ENCODE results near the gene MUC16.
"Not testable (repeated sequence)": the region's sequence is repeated elsewhere in the genome, so short reads cannot be mapped to it uniquely, and the experiment has no call there.

Gene MUC16

GRCh38 chr19:9009935-9010651 lies at the start of gene MUC16:
Gene MUC16, minus strand, starts transcription at chr19:9010409.
- Mint-ChIP-seq H3K27me3 (peaks cover 16% of the 10 kb centered on the region), H3K9me3 (peaks cover 5% of the 10 kb centered on the region), H3K4me3 (no peak within 1 kb of the TSS), H3K27ac (no peak within 1 kb of the TSS), H3K36me3 (ENCODE audit: low read depth) (no peaks in the 10 kb centered on the region), H3K4me1 (no peaks in the 10 kb centered on the region)
- ATAC-seq (peak; percentile 26), DNase-seq (no peak)

- Mint-ChIP-seq H3K9me3 (no peaks in the 10 kb centered on the region), H3K27ac (no peak overlapping the region), H3K4me1 (no peaks in the 10 kb centered on the region), H3K27me3 (peaks cover 2% of the 10 kb centered on the region), H3K36me3 (ENCODE audit: low read depth) (no peaks in the 10 kb centered on the region), H3K4me3 (no peak overlapping the region)
- DNase-seq (no peak), ATAC-seq (no peak)
These were observed 48.9 kb upstream of the MUC16 start for GRCh38 chr19:9058905-9059667.

GRCh38 chr19:9057505-9058258 lies 47.5 kb upstream of the MUC16 start:
- H3K27ac Mint-ChIP-seq, result no peak overlapping the region
- H3K27me3 Mint-ChIP-seq, result peaks cover 2% of the 10 kb centered on the region
- no peaks in the 10 kb centered on the region for H3K4me1 Mint-ChIP-seq
- H3K36me3 Mint-ChIP-seq (ENCODE audit: low read depth), result no peaks in the 10 kb centered on the region
- no peak for ATAC-seq
- no peaks in the 10 kb centered on the region for H3K9me3 Mint-ChIP-seq
- H3K4me3 Mint-ChIP-seq, result no peak overlapping the region
- DNase-seq, result no peak

- not testable (repeated sequence) for H3K4me1 Mint-ChIP-seq; ATAC-seq; H3K4me3 Mint-ChIP-seq; H3K27me3 Mint-ChIP-seq; H3K9me3 Mint-ChIP-seq; H3K27ac Mint-ChIP-seq; DNase-seq; H3K36me3 Mint-ChIP-seq (ENCODE audit: low read depth)
These were observed 45.9 kb upstream of the MUC16 start for GRCh38 chr19:9056131-9056530.

- Mint-ChIP-seq H3K4me1 (no peaks in the 10 kb centered on the region), H3K27ac (no peak overlapping the region), H3K9me3 (no peaks in the 10 kb centered on the region), H3K27me3 (peaks cover 2% of the 10 kb centered on the region), H3K36me3 (ENCODE audit: low read depth) (no peaks in the 10 kb centered on the region), H3K4me3 (no peak overlapping the region)
- ATAC-seq (no peak), DNase-seq (no peak)
These were observed 44.6 kb upstream of the MUC16 start for GRCh38 chr19:9054765-9055164.

- DNase-seq (no peak), ATAC-seq (no peak)
- H3K27me3 Mint-ChIP-seq, result peaks cover 2% of the 10 kb centered on the region
- no peaks in the 10 kb centered on the region for H3K9me3 Mint-ChIP-seq
- H3K27ac Mint-ChIP-seq, result no peak overlapping the region
- H3K4me1 Mint-ChIP-seq, result no peaks in the 10 kb centered on the region
- H3K4me3 Mint-ChIP-seq, result no peak overlapping the region
- H3K36me3 Mint-ChIP-seq (ENCODE audit: low read depth), result no peaks in the 10 kb centered on the region
These were observed 44.0 kb upstream of the MUC16 start for GRCh38 chr19:9054207-9054606.

GRCh38 chr19:9053674-9054073 lies 43.5 kb upstream of the MUC16 start:
- not testable (repeated sequence) for H3K9me3 Mint-ChIP-seq; H3K4me3 Mint-ChIP-seq; H3K4me1 Mint-ChIP-seq; H3K27me3 Mint-ChIP-seq; H3K27ac Mint-ChIP-seq; DNase-seq; ATAC-seq; H3K36me3 Mint-ChIP-seq (ENCODE audit: low read depth)

GRCh38 chr19:9052894-9053293 lies 42.7 kb upstream of the MUC16 start:
- no peaks in the 10 kb centered on the region for H3K9me3 Mint-ChIP-seq
- DNase-seq (no peak), ATAC-seq (no peak)
- H3K27me3 Mint-ChIP-seq, result peaks cover 2% of the 10 kb centered on the region
- H3K4me1 Mint-ChIP-seq, result no peaks in the 10 kb centered on the region
- no peak overlapping the region for H3K4me3 Mint-ChIP-seq
- no peak overlapping the region for H3K27ac Mint-ChIP-seq
- no peaks in the 10 kb centered on the region for H3K36me3 Mint-ChIP-seq (ENCODE audit: low read depth)

GRCh38 chr19:9046694-9047093 lies 36.5 kb upstream of the MUC16 start:
- H3K4me3 Mint-ChIP-seq, result no peak overlapping the region
- ATAC-seq, result no peak
- H3K9me3 Mint-ChIP-seq, result no peaks in the 10 kb centered on the region
- no peaks in the 10 kb centered on the region for H3K36me3 Mint-ChIP-seq (ENCODE audit: low read depth)
- H3K27me3 Mint-ChIP-seq, result peaks cover 17% of the 10 kb centered on the region
- H3K27ac Mint-ChIP-seq, result no peak overlapping the region
- no peak for DNase-seq
- H3K4me1 Mint-ChIP-seq, result no peaks in the 10 kb centered on the region

- Mint-ChIP-seq H3K27ac (no peak overlapping the region), H3K36me3 (ENCODE audit: low read depth) (no peaks in the 10 kb centered on the region), H3K27me3 (peaks cover 19% of the 10 kb centered on the region), H3K9me3 (no peaks in the 10 kb centered on the region), H3K4me3 (no peak overlapping the region), H3K4me1 (no peaks in the 10 kb centered on the region)
- ATAC-seq (no peak), DNase-seq (no peak)
These were observed 34.2 kb upstream of the MUC16 start for GRCh38 chr19:9044449-9044848.

GRCh38 chr19:9043524-9043923 lies 33.3 kb upstream of the MUC16 start:
- no peak overlapping the region for H3K27ac Mint-ChIP-seq
- H3K27me3 Mint-ChIP-seq, result peaks cover 19% of the 10 kb centered on the region
- DNase-seq (no peak), ATAC-seq (no peak)
- no peaks in the 10 kb centered on the region for H3K9me3 Mint-ChIP-seq
- H3K4me1 Mint-ChIP-seq, result no peaks in the 10 kb centered on the region
- no peaks in the 10 kb centered on the region for H3K36me3 Mint-ChIP-seq (ENCODE audit: low read depth)
- no peak overlapping the region for H3K4me3 Mint-ChIP-seq

GRCh38 chr19:9041023-9041422 lies 30.8 kb upstream of the MUC16 start:
- Mint-ChIP-seq H3K4me3 (no peak overlapping the region), H3K9me3 (no peaks in the 10 kb centered on the region), H3K27me3 (peaks cover 14% of the 10 kb centered on the region), H3K36me3 (ENCODE audit: low read depth) (no peaks in the 10 kb centered on the region), H3K27ac (no peak overlapping the region), H3K4me1 (no peaks in the 10 kb centered on the region)
- ATAC-seq, result no peak
- DNase-seq, result no peak

- H3K4me1 Mint-ChIP-seq, result no peaks in the 10 kb centered on the region
These were observed 29.9 kb upstream of the MUC16 start for GRCh38 chr19:9040131-9040530.

GRCh38 chr19:9039728-9040127 lies 29.5 kb upstream of the MUC16 start:
- ATAC-seq (no peak), DNase-seq (no peak)
- no peak overlapping the region for H3K27ac Mint-ChIP-seq
- no peaks in the 10 kb centered on the region for H3K9me3 Mint-ChIP-seq
- H3K27me3 Mint-ChIP-seq, result peaks cover 13% of the 10 kb centered on the region
- no peaks in the 10 kb centered on the region for H3K4me1 Mint-ChIP-seq
- no peaks in the 10 kb centered on the region for H3K36me3 Mint-ChIP-seq (ENCODE audit: low read depth)
- H3K4me3 Mint-ChIP-seq, result no peak overlapping the region

More at GRCh38 chr19:9040131-9040530, 29.9 kb upstream of the MUC16 start:
- H3K27ac Mint-ChIP-seq, result no peak overlapping the region
- no peaks in the 10 kb centered on the region for H3K36me3 Mint-ChIP-seq (ENCODE audit: low read depth)
- no peak for ATAC-seq
- H3K9me3 Mint-ChIP-seq, result no peaks in the 10 kb centered on the region
- no peak overlapping the region for H3K4me3 Mint-ChIP-seq
- no peak for DNase-seq
- H3K27me3 Mint-ChIP-seq, result peaks cover 16% of the 10 kb centered on the region

Measured in activated naive CD8-positive, alpha-beta T cell treated with anti-CD3 and anti-CD28 coated beads, Interleukin-2, amount 50 U/mL, for 24 hours (primary cell).